BLaER1 treated with 17β-estradiol and CSF1 and Interleukin-3, amounts not matched to agents 10 nM and 100 nM (cell line): ENCODE results near the gene GSC.
"Not testable (repeated sequence)": the region's sequence is repeated elsewhere in the genome, so short reads cannot be mapped to it uniquely, and the experiment has no call there.

Experiments used
- H3K27ac ChIP-seq, 11 experiments: shearing (Covaris generic); formaldehyde crosslinking; 2 replicates each; pipeline ENCODE4 v1.8.1; 2022
- H3K27me3 ChIP-seq, 11 experiments: shearing (Covaris generic); formaldehyde crosslinking; 2 replicates each; pipeline ENCODE4 v1.8.1; 2022
- H3K36me3 ChIP-seq, 11 experiments: shearing (Covaris generic); formaldehyde crosslinking; 2 replicates each; pipeline ENCODE4 v1.8.1; 2022
- H3K4me1 ChIP-seq, 10 experiments: shearing (Covaris generic); formaldehyde crosslinking; 2 replicates each; pipeline ENCODE4 v1.8.1; 2022
- H3K4me2 ChIP-seq, 11 experiments: shearing (Covaris generic); formaldehyde crosslinking; 2 replicates each; pipeline ENCODE4 v1.8.1; 2022
- H3K4me3 ChIP-seq, 10 experiments: shearing (Covaris generic); formaldehyde crosslinking; 2 replicates each; pipeline ENCODE4 v1.8.1; 2022
- H3K9ac ChIP-seq, 11 experiments: shearing (Covaris generic); formaldehyde crosslinking; 2 replicates each; pipeline ENCODE4 v1.8.1; 2022
- H3K9me3 ChIP-seq, 11 experiments: shearing (Covaris generic); formaldehyde crosslinking; replicated peaks in 1 of 11; 2 replicates each; pipeline ENCODE4 v1.8.1; 2022
- H4K20me1 ChIP-seq, 11 experiments: shearing (Covaris generic); formaldehyde crosslinking; 2 replicates each; pipeline ENCODE4 v1.8.1; 2022
- Cebpa-rat ChIP-seq, 11 experiments: shearing (Covaris generic); IDR thresholded peaks; 2 replicates each; pipeline ENCODE4 v1.8.1; 2022

The GSC gene

GRCh38 chr14:94769391-94770250 lies at the start of gene GSC:
Gene GSC (minus strand): TSS chr14:94770113. CDS start chr14:94770015, 98 bp downstream.
- Histone ChIP-seq H3K9me3 (peaks cover 5 to 24% (median 20%) of the 10 kb centered on the region in 11 experiments; a peak in 17 of 22 replicates), H3K9ac (peak within 1 kb of the TSS in 10 of 11 experiments; percentile 44 to 72 (median 54); a peak in 18 of 22 replicates), H3K4me3 (peak within 1 kb of the TSS; percentile 54 to 73 (median 62)), H3K36me3 (no peaks in the 10 kb centered on the region), H4K20me1 (peaks cover 0 to 67% (median 52%) of the 10 kb centered on the region in 11 experiments; a peak in 17 of 22 replicates), H3K4me2 (peak within 1 kb of the TSS; percentile 84 to 99 (median 94)), H3K4me1 (peaks cover 15 to 24% (median 19%) of the 10 kb centered on the region in 10 experiments; a peak in 18 of 20 replicates), H3K27me3 (peaks cover 100% of the 10 kb centered on the region in 11 experiments), H3K27ac (peak within 1 kb of the TSS in 5 of 11 experiments; percentile 21 to 55 (median 40); a peak in 4 of 22 replicates)
- no peak for TF ChIP-seq Cebpa-rat (IDR thresholded peaks at IDR 0.05)

- peaks cover 20 to 37% (median 28%) of the 10 kb centered on the region in 11 experiments for H3K9me3 ChIP-seq
These were observed 49.6 kb upstream of the GSC start for GRCh38 chr14:94819531-94819930.

GRCh38 chr14:94816113-94816512 lies 46.2 kb upstream of the GSC start:
- H3K4me3 ChIP-seq = no peak overlapping the region
- no peak overlapping the region for H3K27ac ChIP-seq
- no peak overlapping the region for H3K4me2 ChIP-seq
- no peaks in the 10 kb centered on the region for H4K20me1 ChIP-seq
- H3K27me3 ChIP-seq = no peaks in the 10 kb centered on the region
- H3K9me3 ChIP-seq = peaks cover 20 to 33% (median 25%) of the 10 kb centered on the region in 11 experiments
- no peaks in the 10 kb centered on the region for H3K4me1 ChIP-seq
- TF ChIP-seq Cebpa-rat (IDR thresholded peaks at IDR 0.05) = no peak
- no peak overlapping the region for H3K9ac ChIP-seq
- no peaks in the 10 kb centered on the region for H3K36me3 ChIP-seq

More at GRCh38 chr14:94819531-94819930, 49.6 kb upstream of the GSC start:
- Histone ChIP-seq H3K4me2 (no peak overlapping the region), H3K4me1 (no peaks in the 10 kb centered on the region), H3K36me3 (no peaks in the 10 kb centered on the region), H3K27me3 (no peaks in the 10 kb centered on the region), H3K9ac (no peak overlapping the region), H3K27ac (no peak overlapping the region), H4K20me1 (no peaks in the 10 kb centered on the region), H3K4me3 (no peak overlapping the region)
- TF ChIP-seq Cebpa-rat (IDR thresholded peaks at IDR 0.05) = no peak

- Histone ChIP-seq H3K36me3 (no peaks in the 10 kb centered on the region), H4K20me1 (no peaks in the 10 kb centered on the region), H3K4me2 (no peak overlapping the region), H3K27ac (no peak overlapping the region), H3K9me3 (no peaks in the 10 kb centered on the region), H3K4me1 (no peaks in the 10 kb centered on the region), H3K4me3 (no peak overlapping the region), H3K27me3 (no peaks in the 10 kb centered on the region), H3K9ac (no peak overlapping the region)
- no peak for TF ChIP-seq Cebpa-rat (IDR thresholded peaks at IDR 0.05)
These were observed 35.9 kb upstream of the GSC start for GRCh38 chr14:94805680-94806288.

GRCh38 chr14:94801225-94801624 lies 31.3 kb upstream of the GSC start:
- Histone ChIP-seq H3K4me1 (no peaks in the 10 kb centered on the region), H3K36me3 (no peaks in the 10 kb centered on the region), H3K27me3 (no peaks in the 10 kb centered on the region), H3K27ac (no peak overlapping the region), H3K4me3 (no peak overlapping the region), H3K9ac (no peak overlapping the region), H4K20me1 (no peaks in the 10 kb centered on the region), H3K4me2 (no peak overlapping the region), H3K9me3 (no peaks in the 10 kb centered on the region)
- TF ChIP-seq Cebpa-rat (IDR thresholded peaks at IDR 0.05) = no peak

GRCh38 chr14:94800764-94801163 lies 30.9 kb upstream of the GSC start:
- not testable (repeated sequence) for H4K20me1 ChIP-seq, H3K27ac ChIP-seq, H3K4me2 ChIP-seq, H3K4me3 ChIP-seq, H3K4me1 ChIP-seq, H3K27me3 ChIP-seq, H3K9ac ChIP-seq, H3K36me3 ChIP-seq, H3K9me3 ChIP-seq

- TF ChIP-seq Cebpa-rat (IDR thresholded peaks at IDR 0.05) = no peak
- H3K4me3 ChIP-seq = no peak overlapping the region
- no peaks in the 10 kb centered on the region for H3K4me1 ChIP-seq
These were observed 28.0 kb upstream of the GSC start for GRCh38 chr14:94797887-94798286.

GRCh38 chr14:94796278-94796677 lies 26.4 kb upstream of the GSC start:
- no peaks in the 10 kb centered on the region for H3K9me3 ChIP-seq
- H4K20me1 ChIP-seq = no peaks in the 10 kb centered on the region
- no peak overlapping the region for H3K27ac ChIP-seq
- no peaks in the 10 kb centered on the region for H3K4me1 ChIP-seq
- H3K4me3 ChIP-seq = no peak overlapping the region
- TF ChIP-seq Cebpa-rat (IDR thresholded peaks at IDR 0.05) = no peak
- no peak overlapping the region for H3K4me2 ChIP-seq
- no peak overlapping the region for H3K9ac ChIP-seq
- H3K36me3 ChIP-seq = no peaks in the 10 kb centered on the region
- H3K27me3 ChIP-seq = no peaks in the 10 kb centered on the region

More at GRCh38 chr14:94797887-94798286, 28.0 kb upstream of the GSC start:
- Histone ChIP-seq H3K27ac (no peak overlapping the region), H3K9me3 (no peaks in the 10 kb centered on the region), H3K36me3 (no peaks in the 10 kb centered on the region), H4K20me1 (no peaks in the 10 kb centered on the region), H3K9ac (no peak overlapping the region), H3K27me3 (no peaks in the 10 kb centered on the region), H3K4me2 (no peak overlapping the region)

GRCh38 chr14:94795372-94795771 lies 25.5 kb upstream of the GSC start:
- Histone ChIP-seq H3K4me2 (no peak overlapping the region), H3K27me3 (no peaks in the 10 kb centered on the region)

More at GRCh38 chr14:94795372-94795771, 25.5 kb upstream of the GSC start:
- Histone ChIP-seq H3K4me3 (no peak overlapping the region), H3K36me3 (no peaks in the 10 kb centered on the region), H3K9me3 (no peaks in the 10 kb centered on the region), H3K4me1 (no peaks in the 10 kb centered on the region), H3K27ac (no peak overlapping the region), H4K20me1 (no peaks in the 10 kb centered on the region), H3K9ac (no peak overlapping the region)
- TF ChIP-seq Cebpa-rat (IDR thresholded peaks at IDR 0.05) = no peak
